ENCODE measurements around the gene RFX8. TPM values are rescaled to one million over a fixed set of nuclear protein-coding genes. Genes with fewer than 3 reads are reported as not detected.
A peak's percentile ranks its signal among the peaks of the same experiment; 100 is the strongest.

RFX8 gene
- total RNA-seq, 1 experiment from 2014 or later, result not detected

DNA sequence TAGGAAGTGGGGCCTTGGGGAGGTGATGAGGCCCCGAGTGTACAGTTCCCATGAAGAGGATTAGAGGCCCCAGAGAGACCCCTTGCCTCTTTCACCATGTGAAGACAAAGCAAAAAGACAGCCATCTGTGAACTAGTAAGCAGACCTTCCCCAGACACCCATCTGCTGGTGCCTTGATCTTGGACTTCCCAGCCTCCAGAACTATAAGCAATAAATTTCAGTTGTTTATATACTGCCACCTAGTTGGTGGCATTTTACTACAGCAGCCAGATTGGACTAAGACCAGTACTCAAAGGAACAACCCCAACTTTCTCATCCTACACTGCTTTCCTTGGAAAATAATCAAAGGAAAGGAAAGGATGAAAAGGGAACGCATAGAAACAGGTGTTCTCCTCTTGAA is 59.7 kb downstream of the RFX8 start:
- no peak overlapping the region for H3K4me3 Mint-ChIP-seq (ENCODE audit: unreplicated experiment)
- no peaks in the 10 kb centered on the region for H3K27me3 Mint-ChIP-seq (ENCODE audit: insufficient read depth, unreplicated experiment)
- BruUV-seq (replicated peaks), result no TSS peak
- POLR2A ChIA-PET, result no interaction called here
- TF ChIP-seq, protein P1, sequence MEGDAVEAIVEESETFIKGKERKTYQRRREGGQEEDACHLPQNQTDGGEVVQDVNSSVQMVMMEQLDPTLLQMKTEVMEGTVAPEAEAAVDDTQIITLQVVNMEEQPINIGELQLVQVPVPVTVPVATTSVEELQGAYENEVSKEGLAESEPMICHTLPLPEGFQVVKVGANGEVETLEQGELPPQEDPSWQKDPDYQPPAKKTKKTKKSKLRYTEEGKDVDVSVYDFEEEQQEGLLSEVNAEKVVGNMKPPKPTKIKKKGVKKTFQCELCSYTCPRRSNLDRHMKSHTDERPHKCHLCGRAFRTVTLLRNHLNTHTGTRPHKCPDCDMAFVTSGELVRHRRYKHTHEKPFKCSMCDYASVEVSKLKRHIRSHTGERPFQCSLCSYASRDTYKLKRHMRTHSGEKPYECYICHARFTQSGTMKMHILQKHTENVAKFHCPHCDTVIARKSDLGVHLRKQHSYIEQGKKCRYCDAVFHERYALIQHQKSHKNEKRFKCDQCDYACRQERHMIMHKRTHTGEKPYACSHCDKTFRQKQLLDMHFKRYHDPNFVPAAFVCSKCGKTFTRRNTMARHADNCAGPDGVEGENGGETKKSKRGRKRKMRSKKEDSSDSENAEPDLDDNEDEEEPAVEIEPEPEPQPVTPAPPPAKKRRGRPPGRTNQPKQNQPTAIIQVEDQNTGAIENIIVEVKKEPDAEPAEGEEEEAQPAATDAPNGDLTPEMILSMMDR (IDR thresholded peaks at IDR 0.05; ENCODE audit: insufficient read depth in 1 of 2, low read depth in 1 of 2, low read length in 1 of 2, severe bottlenecking in 1 of 2, unreplicated experiment in 1 of 2), result no peak
- H3K4me1 ChIP-seq, result peaks cover 12% of the 10 kb centered on the region; the same call in 1 of the 2 replicates
- CTCF ChIA-PET, result no interaction called here
- H3K4me3 ChIP-seq (ENCODE audit: low read depth, low read length), result no peak overlapping the region
- peaks cover 11% of the 10 kb centered on the region for H3K9me3 Mint-ChIP-seq (ENCODE audit: unreplicated experiment)
- H3K4me1 Mint-ChIP-seq (ENCODE audit: low read depth, unreplicated experiment), result peaks cover 12% of the 10 kb centered on the region
- intact Hi-C loops (cut with micrococcal nuclease; ENCODE audit: unreplicated experiment), result no loop called here
- no peaks in the 10 kb centered on the region for H3K36me3 ChIP-seq (ENCODE audit: control insufficient read depth, insufficient read depth, low read length)
- no peaks in the 10 kb centered on the region for H3K9me3 ChIP-seq
- no peaks in the 10 kb centered on the region for H3K36me3 Mint-ChIP-seq (ENCODE audit: insufficient read depth, unreplicated experiment)
- H3K27ac Mint-ChIP-seq (ENCODE audit: unreplicated experiment), result peak overlapping the region; percentile 31
- H3K27me3 ChIP-seq (replicated peaks; ENCODE audit: control insufficient read depth, insufficient read depth, low read length), result no peaks in the 10 kb centered on the region
- no peak for DNase-seq

GRCh38 chr2:101412092-101412694 is 62.7 kb downstream of the RFX8 start:
- Mint-ChIP-seq H3K4me1 (ENCODE audit: low read depth, unreplicated experiment) (peaks cover 24% of the 10 kb centered on the region), H3K4me3 (ENCODE audit: unreplicated experiment) (no peak overlapping the region)

GRCh38 chr2:101410746-101411145 is 64.2 kb downstream of the RFX8 start:
- Mint-ChIP-seq H3K9me3 (ENCODE audit: unreplicated experiment) (peaks cover 11% of the 10 kb centered on the region), H3K4me3 (ENCODE audit: unreplicated experiment) (no peak overlapping the region), H3K36me3 (ENCODE audit: insufficient read depth, unreplicated experiment) (no peaks in the 10 kb centered on the region), H3K27me3 (ENCODE audit: insufficient read depth, unreplicated experiment) (no peaks in the 10 kb centered on the region), H3K4me1 (ENCODE audit: low read depth, unreplicated experiment) (peaks cover 24% of the 10 kb centered on the region), H3K27ac (ENCODE audit: unreplicated experiment) (peak overlapping the region; percentile 49)
- Histone ChIP-seq H3K4me1 (peaks cover 14% of the 10 kb centered on the region; the same call in 1 of the 2 replicates), H3K9me3 (no peaks in the 10 kb centered on the region), H3K27me3 (replicated peaks; ENCODE audit: control insufficient read depth, insufficient read depth, low read length) (no peaks in the 10 kb centered on the region), H3K36me3 (ENCODE audit: control insufficient read depth, insufficient read depth, low read length) (no peaks in the 10 kb centered on the region), H3K4me3 (ENCODE audit: low read depth, low read length) (no peak overlapping the region)
- POLR2A ChIA-PET, result no interaction called here
- TF ChIP-seq, protein P1 (IDR thresholded peaks at IDR 0.05; ENCODE audit: insufficient read depth in 1 of 2, low read depth in 1 of 2, low read length in 1 of 2, severe bottlenecking in 1 of 2, unreplicated experiment in 1 of 2), result no peak
- no TSS peak for BruUV-seq (replicated peaks)
- intact Hi-C loops (cut with micrococcal nuclease; ENCODE audit: unreplicated experiment), result no loop called here
- CTCF ChIA-PET, result interaction anchor here (1.2 to 2.3 kb wide), 2 partner anchors 8 to 69 kb away, joined by 10 to 12 read pairs; no protein-coding TSS in a partner anchor
- peak in 1 of 2 experiments; percentile 62 for DNase-seq

More at GRCh38 chr2:101412092-101412694, 62.7 kb downstream of the RFX8 start:
- H3K27me3 Mint-ChIP-seq (ENCODE audit: insufficient read depth, unreplicated experiment), result no peaks in the 10 kb centered on the region
- TF ChIP-seq, protein P1 (IDR thresholded peaks at IDR 0.05; ENCODE audit: insufficient read depth in 1 of 2, low read depth in 1 of 2, low read length in 1 of 2, severe bottlenecking in 1 of 2, unreplicated experiment in 1 of 2), result no peak
- H3K27me3 ChIP-seq (replicated peaks; ENCODE audit: control insufficient read depth, insufficient read depth, low read length), result no peaks in the 10 kb centered on the region
- POLR2A ChIA-PET, result no interaction called here
- no peaks in the 10 kb centered on the region for H3K36me3 Mint-ChIP-seq (ENCODE audit: insufficient read depth, unreplicated experiment)
- CTCF ChIA-PET, result no interaction called here
- H3K9me3 Mint-ChIP-seq (ENCODE audit: unreplicated experiment), result peaks cover 11% of the 10 kb centered on the region
- H3K36me3 ChIP-seq (ENCODE audit: control insufficient read depth, insufficient read depth, low read length), result no peaks in the 10 kb centered on the region
- DNase-seq, result no peak
- H3K4me3 ChIP-seq (ENCODE audit: low read depth, low read length), result no peak overlapping the region
- no peak overlapping the region for H3K27ac Mint-ChIP-seq (ENCODE audit: unreplicated experiment)
- no TSS peak for BruUV-seq (replicated peaks)
- intact Hi-C loops (cut with micrococcal nuclease; ENCODE audit: unreplicated experiment), result no loop called here
- peaks cover 14% of the 10 kb centered on the region; the same call in 1 of the 2 replicates for H3K4me1 ChIP-seq
- no peaks in the 10 kb centered on the region for H3K9me3 ChIP-seq
